ENCODE results near the gene EXO1.

The EXO1 gene

DNA sequence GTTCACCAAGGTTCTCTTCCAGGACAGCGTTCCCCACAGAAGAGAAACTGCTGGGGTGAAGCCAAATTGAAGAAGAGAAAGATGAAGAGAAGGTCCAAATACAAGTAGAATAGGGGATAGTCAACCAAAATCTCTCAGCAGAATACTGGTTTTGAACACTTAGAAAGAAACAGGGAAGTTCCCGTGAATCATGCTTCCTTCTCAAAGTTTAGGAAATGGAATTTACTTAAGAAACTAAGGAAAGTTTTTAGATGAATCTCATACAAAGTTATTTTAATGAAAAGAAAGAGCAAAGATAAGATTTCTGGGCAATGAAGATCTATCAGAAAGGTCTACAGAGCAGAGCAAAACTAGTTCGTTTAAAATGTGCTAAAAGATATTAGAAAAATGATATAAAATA lies 43.3 kb downstream of the EXO1 start:
- no peaks in the 10 kb centered on the region for H3K4me1 ChIP-seq (ENCODE audit: control insufficient read depth, insufficient read depth, low read length)
- no peaks in the 10 kb centered on the region for H3K9me3 ChIP-seq (ENCODE audit: control insufficient read depth, insufficient read depth, low read depth, low read length)
- CTCF ChIA-PET: interaction anchor here (1.0 to 1.8 kb wide), 2 partner anchors 95 to 125 kb away, joined by 4 to 6 read pairs; no protein-coding TSS in a partner anchor
- POLR2A ChIA-PET: no interaction called here
- no peak overlapping the region for H3K27ac ChIP-seq (ENCODE audit: extremely low read depth, low read depth, low read length)
- peaks cover 34 to 43% of the 10 kb centered on the region in 2 experiments for H3K36me3 ChIP-seq (ENCODE audit: control insufficient read depth in 2 of 2, insufficient read depth in 1 of 2, low read length in 2 of 2)
- no peak overlapping the region for H3K4me3 ChIP-seq (ENCODE audit: low read depth, low read length)
- TF ChIP-seq ZNF133 (tag by site-specific recombination; IDR thresholded peaks at IDR 0.05) (peak; percentile 48; the same call in 1 of the 2 replicates), ZNF155 (tag by site-specific recombination; IDR thresholded peaks at IDR 0.05) (no peak), SP7 (tag by site-specific recombination; IDR thresholded peaks at IDR 0.05) (no peak)

DNA sequence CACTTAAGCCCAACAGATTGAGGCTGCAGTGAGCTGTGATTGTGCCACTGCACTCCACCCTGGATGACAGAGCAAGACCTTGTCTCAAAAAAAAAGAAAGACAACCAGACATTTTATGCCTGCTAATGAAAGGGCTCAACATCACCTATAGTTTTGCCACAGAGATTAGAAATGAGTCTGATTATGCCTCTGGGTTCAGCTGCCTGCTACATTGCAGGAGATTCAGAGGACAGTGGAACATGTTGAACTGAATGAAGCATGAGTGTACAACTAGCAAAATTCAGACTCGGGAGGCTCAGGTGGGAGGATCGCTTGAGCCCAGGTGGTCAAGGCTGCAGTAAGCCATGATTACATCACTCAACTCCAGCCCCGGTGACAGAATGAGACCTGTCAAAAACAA lies 46.0 kb downstream of the EXO1 start:
- H3K27ac ChIP-seq (ENCODE audit: extremely low read depth, low read depth, low read length): no peak overlapping the region
- peaks cover 20 to 32% of the 10 kb centered on the region in 2 experiments for H3K36me3 ChIP-seq (ENCODE audit: control insufficient read depth in 2 of 2, insufficient read depth in 1 of 2, low read length in 2 of 2)
- no peaks in the 10 kb centered on the region for H3K9me3 ChIP-seq (ENCODE audit: control insufficient read depth, insufficient read depth, low read depth, low read length)
- CTCF ChIA-PET: interaction anchor here (0.6 to 9.4 kb wide), 6 partner anchors 13 to 520 kb away, joined by 3 to 104 read pairs (median 7); no protein-coding TSS in a partner anchor
- H3K4me3 ChIP-seq (ENCODE audit: low read depth, low read length): no peak overlapping the region
- H3K4me1 ChIP-seq (ENCODE audit: control insufficient read depth, insufficient read depth, low read length): no peaks in the 10 kb centered on the region
- POLR2A ChIA-PET: no interaction called here
- TF ChIP-seq ZBTB48 (tag by site-specific recombination; IDR thresholded peaks at IDR 0.05): no peak
- peak; percentile 13; the same call in 1 of the 2 replicates for TF ChIP-seq ZNF629 (tag by site-specific recombination; IDR thresholded peaks at IDR 0.05)
- no peak for TF ChIP-seq ZNF76 (tag by site-specific recombination; IDR thresholded peaks at IDR 0.05; ENCODE audit: borderline replicate concordance, low read depth)
- no peak for TF ChIP-seq ZNF658 (tag by site-specific recombination; IDR thresholded peaks at IDR 0.05)
- peak; percentile 78 for TF ChIP-seq ZBTB17 (tag by site-specific recombination; IDR thresholded peaks at IDR 0.05)
- TF ChIP-seq PRDM1 (tag by site-specific recombination; IDR thresholded peaks at IDR 0.05): no peak

DNA sequence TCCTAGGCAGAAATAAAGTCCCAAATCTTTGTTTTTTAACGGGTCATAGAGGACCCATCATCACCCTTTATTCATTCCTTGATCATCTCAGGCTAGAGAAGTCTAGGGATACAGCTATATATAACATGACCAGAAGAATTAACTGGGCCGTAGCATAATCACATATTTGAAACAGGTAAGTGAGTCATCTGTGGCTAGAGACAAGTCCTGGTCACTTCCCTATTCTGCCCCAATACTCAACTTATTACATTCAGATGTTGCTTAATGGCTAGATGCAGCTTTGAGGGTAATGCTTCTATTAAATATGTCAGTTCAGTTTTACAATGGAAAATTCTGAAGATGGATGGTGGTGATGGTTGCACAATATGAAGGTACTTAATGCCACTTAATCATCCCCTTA lies 47.0 kb downstream of the EXO1 start:
- ChIA-PET CTCF (interaction anchor here (0.6 to 9.4 kb wide), 6 partner anchors 52 to 125 kb away, joined by 3 to 104 read pairs (median 18); partner anchors contain the start of gene MAP1LC3C), POLR2A (no interaction called here)
- Histone ChIP-seq H3K9me3 (ENCODE audit: control insufficient read depth, insufficient read depth, low read depth, low read length) (no peaks in the 10 kb centered on the region), H3K4me3 (ENCODE audit: low read depth, low read length) (no peak overlapping the region), H3K27ac (ENCODE audit: extremely low read depth, low read depth, low read length) (no peak overlapping the region), H3K36me3 (ENCODE audit: control insufficient read depth in 2 of 2, insufficient read depth in 1 of 2, low read length in 2 of 2) (peaks cover 13 to 26% of the 10 kb centered on the region in 2 experiments), H3K4me1 (ENCODE audit: control insufficient read depth, insufficient read depth, low read length) (no peaks in the 10 kb centered on the region)
- no peak for TF ChIP-seq GFI1B (tag by site-specific recombination; IDR thresholded peaks at IDR 0.05)
- TF ChIP-seq ZNF19 (tag by site-specific recombination; IDR thresholded peaks at IDR 0.05; ENCODE audit: low read depth): no peak
- TF ChIP-seq TRIM28 (IDR thresholded peaks at IDR 0.05; ENCODE audit: borderline replicate concordance, low read length): no peak
- no peak for TF ChIP-seq ZNF670 (tag by site-specific recombination; IDR thresholded peaks at IDR 0.05; ENCODE audit: low read depth)
- TF ChIP-seq ZNF155 (tag by site-specific recombination; IDR thresholded peaks at IDR 0.05): no peak
- no peak for TF ChIP-seq SP2 (tag by site-specific recombination; IDR thresholded peaks at IDR 0.05)
- TF ChIP-seq, protein P1, sequence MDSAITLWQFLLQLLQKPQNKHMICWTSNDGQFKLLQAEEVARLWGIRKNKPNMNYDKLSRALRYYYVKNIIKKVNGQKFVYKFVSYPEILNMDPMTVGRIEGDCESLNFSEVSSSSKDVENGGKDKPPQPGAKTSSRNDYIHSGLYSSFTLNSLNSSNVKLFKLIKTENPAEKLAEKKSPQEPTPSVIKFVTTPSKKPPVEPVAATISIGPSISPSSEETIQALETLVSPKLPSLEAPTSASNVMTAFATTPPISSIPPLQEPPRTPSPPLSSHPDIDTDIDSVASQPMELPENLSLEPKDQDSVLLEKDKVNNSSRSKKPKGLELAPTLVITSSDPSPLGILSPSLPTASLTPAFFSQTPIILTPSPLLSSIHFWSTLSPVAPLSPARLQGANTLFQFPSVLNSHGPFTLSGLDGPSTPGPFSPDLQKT (IDR thresholded peaks at IDR 0.05; ENCODE audit: borderline replicate concordance, low read depth, low read length): no peak
- TF ChIP-seq KLF10 (tag by site-specific recombination; IDR thresholded peaks at IDR 0.05): no peak
- TF ChIP-seq ZNF561 (tag by site-specific recombination; IDR thresholded peaks at IDR 0.05; ENCODE audit: borderline replicate concordance): no peak
- TF ChIP-seq, protein P2, sequence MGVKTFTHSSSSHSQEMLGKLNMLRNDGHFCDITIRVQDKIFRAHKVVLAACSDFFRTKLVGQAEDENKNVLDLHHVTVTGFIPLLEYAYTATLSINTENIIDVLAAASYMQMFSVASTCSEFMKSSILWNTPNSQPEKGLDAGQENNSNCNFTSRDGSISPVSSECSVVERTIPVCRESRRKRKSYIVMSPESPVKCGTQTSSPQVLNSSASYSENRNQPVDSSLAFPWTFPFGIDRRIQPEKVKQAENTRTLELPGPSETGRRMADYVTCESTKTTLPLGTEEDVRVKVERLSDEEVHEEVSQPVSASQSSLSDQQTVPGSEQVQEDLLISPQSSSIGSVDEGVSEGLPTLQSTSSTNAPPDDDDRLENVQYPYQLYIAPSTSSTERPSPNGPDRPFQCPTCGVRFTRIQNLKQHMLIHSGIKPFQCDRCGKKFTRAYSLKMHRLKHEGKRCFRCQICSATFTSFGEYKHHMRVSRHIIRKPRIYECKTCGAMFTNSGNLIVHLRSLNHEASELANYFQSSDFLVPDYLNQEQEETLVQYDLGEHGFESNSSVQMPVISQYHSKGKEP (tag by site-specific recombination; IDR thresholded peaks at IDR 0.05): no peak
- TF ChIP-seq YY1 (tag by site-specific recombination; IDR thresholded peaks at IDR 0.05): no peak
- TF ChIP-seq, protein P3, sequence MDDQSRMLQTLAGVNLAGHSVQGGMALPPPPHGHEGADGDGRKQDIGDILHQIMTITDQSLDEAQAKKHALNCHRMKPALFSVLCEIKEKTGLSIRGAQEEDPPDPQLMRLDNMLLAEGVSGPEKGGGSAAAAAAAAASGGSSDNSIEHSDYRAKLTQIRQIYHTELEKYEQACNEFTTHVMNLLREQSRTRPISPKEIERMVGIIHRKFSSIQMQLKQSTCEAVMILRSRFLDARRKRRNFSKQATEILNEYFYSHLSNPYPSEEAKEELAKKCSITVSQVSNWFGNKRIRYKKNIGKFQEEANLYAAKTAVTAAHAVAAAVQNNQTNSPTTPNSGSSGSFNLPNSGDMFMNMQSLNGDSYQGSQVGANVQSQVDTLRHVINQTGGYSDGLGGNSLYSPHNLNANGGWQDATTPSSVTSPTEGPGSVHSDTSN (CRISPR knock-in tag; IDR thresholded peaks at IDR 0.05): no peak
- TF ChIP-seq, protein P4, sequence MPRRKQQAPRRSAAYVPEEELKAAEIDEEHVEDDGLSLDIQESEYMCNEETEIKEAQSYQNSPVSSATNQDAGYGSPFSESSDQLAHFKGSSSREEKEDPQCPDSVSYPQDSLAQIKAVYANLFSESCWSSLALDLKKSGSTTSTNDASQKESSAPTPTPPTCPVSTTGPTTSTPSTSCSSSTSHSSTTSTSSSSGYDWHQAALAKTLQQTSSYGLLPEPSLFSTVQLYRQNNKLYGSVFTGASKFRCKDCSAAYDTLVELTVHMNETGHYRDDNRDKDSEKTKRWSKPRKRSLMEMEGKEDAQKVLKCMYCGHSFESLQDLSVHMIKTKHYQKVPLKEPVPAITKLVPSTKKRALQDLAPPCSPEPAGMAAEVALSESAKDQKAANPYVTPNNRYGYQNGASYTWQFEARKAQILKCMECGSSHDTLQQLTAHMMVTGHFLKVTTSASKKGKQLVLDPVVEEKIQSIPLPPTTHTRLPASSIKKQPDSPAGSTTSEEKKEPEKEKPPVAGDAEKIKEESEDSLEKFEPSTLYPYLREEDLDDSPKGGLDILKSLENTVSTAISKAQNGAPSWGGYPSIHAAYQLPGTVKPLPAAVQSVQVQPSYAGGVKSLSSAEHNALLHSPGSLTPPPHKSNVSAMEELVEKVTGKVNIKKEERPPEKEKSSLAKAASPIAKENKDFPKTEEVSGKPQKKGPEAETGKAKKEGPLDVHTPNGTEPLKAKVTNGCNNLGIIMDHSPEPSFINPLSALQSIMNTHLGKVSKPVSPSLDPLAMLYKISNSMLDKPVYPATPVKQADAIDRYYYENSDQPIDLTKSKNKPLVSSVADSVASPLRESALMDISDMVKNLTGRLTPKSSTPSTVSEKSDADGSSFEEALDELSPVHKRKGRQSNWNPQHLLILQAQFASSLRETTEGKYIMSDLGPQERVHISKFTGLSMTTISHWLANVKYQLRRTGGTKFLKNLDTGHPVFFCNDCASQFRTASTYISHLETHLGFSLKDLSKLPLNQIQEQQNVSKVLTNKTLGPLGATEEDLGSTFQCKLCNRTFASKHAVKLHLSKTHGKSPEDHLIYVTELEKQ (tag by site-specific recombination; IDR thresholded peaks at IDR 0.05; ENCODE audit: borderline replicate concordance): no peak
- no peak for TF ChIP-seq ZNF596 (tag by site-specific recombination; IDR thresholded peaks at IDR 0.05)
- TF ChIP-seq, protein P5, sequence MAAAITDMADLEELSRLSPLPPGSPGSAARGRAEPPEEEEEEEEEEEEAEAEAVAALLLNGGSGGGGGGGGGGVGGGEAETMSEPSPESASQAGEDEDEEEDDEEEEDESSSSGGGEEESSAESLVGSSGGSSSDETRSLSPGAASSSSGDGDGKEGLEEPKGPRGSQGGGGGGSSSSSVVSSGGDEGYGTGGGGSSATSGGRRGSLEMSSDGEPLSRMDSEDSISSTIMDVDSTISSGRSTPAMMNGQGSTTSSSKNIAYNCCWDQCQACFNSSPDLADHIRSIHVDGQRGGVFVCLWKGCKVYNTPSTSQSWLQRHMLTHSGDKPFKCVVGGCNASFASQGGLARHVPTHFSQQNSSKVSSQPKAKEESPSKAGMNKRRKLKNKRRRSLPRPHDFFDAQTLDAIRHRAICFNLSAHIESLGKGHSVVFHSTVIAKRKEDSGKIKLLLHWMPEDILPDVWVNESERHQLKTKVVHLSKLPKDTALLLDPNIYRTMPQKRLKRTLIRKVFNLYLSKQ (tag by site-specific recombination; IDR thresholded peaks at IDR 0.05; ENCODE audit: borderline replicate concordance): no peak
- no peak for TF ChIP-seq ZNF16 (tag by site-specific recombination; IDR thresholded peaks at IDR 0.05; ENCODE audit: low read depth)

Data from HEK293 (cell line).